ENCODE results near the gene SMLR1.

The SMLR1 gene

GRCh38 chr6:130810307-130811030 is 16.7 kb upstream of the SMLR1 start:
- no peak for TF ChIP-seq CTCF (conservative IDR thresholded peaks at IDR 0.05)
- no peak for TF ChIP-seq ZFX (IDR thresholded peaks at IDR 0.05)
- no peak overlapping the region for H3K27ac ChIP-seq

DNA sequence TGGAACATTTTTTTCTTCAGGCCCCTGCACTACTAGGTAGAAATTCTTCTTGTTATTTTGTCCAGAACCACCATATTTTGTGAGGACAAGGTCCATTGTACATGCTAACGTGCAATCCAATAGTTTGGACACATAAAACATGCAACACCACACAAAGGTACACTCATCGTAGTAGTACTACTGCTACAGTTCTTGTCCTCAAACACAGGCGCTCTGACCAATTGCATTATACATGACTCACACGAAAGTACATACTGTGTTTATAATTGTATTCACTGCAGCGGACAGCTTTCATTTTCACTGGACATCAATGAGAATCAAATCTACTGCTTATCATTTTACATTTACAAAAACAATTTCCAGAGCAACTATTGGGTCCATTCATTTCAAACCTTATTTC is 15.3 kb upstream of the SMLR1 start:
- TF ChIP-seq ZFX (IDR thresholded peaks at IDR 0.05) (no peak), CTCF (conservative IDR thresholded peaks at IDR 0.05) (no peak)
- no peak overlapping the region for H3K27ac ChIP-seq

- no peak for TF ChIP-seq CTCF (conservative IDR thresholded peaks at IDR 0.05)
- no peak for TF ChIP-seq ZFX (IDR thresholded peaks at IDR 0.05)
- H3K27ac ChIP-seq = no peak overlapping the region
These were observed 12.7 kb upstream of the SMLR1 start for GRCh38 chr6:130814506-130814905.

DNA sequence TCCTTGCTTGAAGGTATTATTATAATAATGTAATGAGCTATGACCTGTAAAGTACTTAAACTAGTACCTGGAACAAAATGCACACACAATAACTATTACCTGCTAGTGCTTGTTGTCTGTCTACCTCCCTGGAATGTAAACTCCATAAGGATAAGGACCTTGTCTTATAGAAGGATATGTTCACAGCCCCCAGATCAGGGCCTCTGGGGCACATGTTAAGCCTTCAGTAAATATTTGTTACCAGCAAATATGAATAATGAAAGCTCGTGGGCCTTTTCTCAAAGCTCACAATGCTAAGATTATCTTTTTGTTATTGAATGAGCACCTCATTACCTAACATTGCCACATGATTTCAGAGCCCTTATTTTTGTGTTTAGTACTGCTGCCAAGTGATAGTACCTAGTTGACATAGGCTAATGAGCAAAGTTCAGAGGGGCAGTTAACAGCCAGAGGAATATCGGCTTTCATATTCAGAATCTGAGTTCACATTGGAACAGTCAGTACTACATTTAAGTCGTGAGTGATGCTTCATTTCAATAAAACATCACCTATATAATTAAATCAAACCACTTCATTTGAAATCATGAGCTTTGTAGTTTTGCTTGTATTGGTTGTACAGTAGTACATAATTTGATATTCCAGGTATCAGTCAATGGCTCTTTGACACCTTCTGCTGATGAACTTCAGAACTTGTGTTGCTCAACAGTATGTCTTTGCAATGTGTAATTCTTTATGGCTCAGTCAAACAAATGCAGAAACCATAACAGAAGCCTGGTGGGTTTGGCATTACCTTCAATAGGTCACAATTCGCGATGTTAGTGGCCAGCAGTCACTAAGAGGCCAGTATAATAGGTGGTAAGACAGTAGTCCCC is 11.8 kb upstream of the SMLR1 start:
- H3K27ac ChIP-seq = no peak overlapping the region
- TF ChIP-seq CTCF (conservative IDR thresholded peaks at IDR 0.05) (no peak), ZFX (IDR thresholded peaks at IDR 0.05) (no peak)

- no peak for TF ChIP-seq CTCF (conservative IDR thresholded peaks at IDR 0.05)
- no peak for TF ChIP-seq ZFX (IDR thresholded peaks at IDR 0.05)
These were observed 4.5 kb upstream of the SMLR1 start for GRCh38 chr6:130822736-130823135.

DNA sequence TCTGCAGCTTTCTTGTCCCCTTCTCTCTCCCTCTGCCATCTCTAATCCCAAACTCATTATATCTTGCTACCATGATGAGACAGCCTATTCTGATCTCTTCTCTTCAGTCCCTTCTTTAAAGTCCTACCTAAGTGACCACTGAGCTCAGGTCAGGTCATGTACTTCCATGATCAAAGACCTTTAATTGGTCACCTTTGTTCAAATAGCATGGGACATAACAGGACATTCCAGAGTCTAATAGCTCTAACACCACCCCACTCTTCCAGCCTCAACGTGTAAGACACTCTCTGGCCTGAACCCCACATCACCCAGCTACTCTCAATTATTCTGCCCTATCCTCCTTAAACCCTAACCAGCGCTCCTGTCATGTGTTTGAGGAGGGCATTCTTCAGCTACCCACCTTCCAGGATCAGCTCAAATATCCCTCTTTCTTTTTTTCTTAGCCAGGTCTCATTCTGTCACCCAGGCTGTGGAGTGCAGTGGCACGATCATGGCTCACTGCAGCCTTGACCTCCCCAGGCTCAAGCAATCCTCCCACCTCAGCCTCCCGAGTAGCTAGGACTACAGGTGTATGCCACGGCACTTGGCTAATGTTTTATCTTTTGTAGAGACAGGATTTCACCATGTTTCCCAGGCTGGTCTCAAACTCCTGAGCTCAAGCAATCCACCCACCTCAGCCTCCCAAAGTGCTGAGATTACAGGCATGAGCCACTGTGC is 2.1 kb upstream of the SMLR1 start:
- H3K27ac ChIP-seq = no peak overlapping the region
- TF ChIP-seq CTCF (conservative IDR thresholded peaks at IDR 0.05) (no peak), ZFX (IDR thresholded peaks at IDR 0.05) (no peak)

More at GRCh38 chr6:130822736-130823135, 4.5 kb upstream of the SMLR1 start:
- H3K27ac ChIP-seq = no peak overlapping the region

Measured in C4-2B (cell line).